Measurements from ENCODE around the gene TSHZ3.

GRCh38 chr19:31352782-31353651, 3.8 kb upstream of the TSHZ3 start:
- TF ChIP-seq POLR2A (IDR thresholded peaks at IDR 0.05; ENCODE audit: control extremely low read depth in 1 of 2, low read depth in 2 of 2, low read length in 2 of 2) (no peak), SP4 (IDR thresholded peaks at IDR 0.05; ENCODE audit: low read length) (no peak), SP1 (IDR thresholded peaks at IDR 0.05; ENCODE audit: low read depth, low read length) (no peak), ZNF274 (IDR thresholded peaks at IDR 0.05; ENCODE audit: borderline replicate concordance, extremely low read depth, low read length) (no peak), CHD7 (IDR thresholded peaks at IDR 0.05; ENCODE audit: insufficient replicate concordance, low read length) (no peak), TAF7 (optimal IDR thresholded peaks at IDR 0.05; ENCODE audit: borderline replicate concordance, low read depth, low read length) (no peak), EZH2 (IDR thresholded peaks at IDR 0.05; ENCODE audit: low read depth, low read length, severe bottlenecking) (peak; percentile 79), POLR2AphosphoS5 (IDR thresholded peaks at IDR 0.05; ENCODE audit: low read depth, low read length) (no peak), RBBP5 (IDR thresholded peaks at IDR 0.05; ENCODE audit: borderline replicate concordance, low read depth, low read length) (no peak)
